Fibroblast of lung (primary cell): Measurements from ENCODE around the gene ARL5B.

Experiments
- EZH2 ChIP-seq: IDR thresholded peaks from 2 replicates; pipeline ENCODE4 v1.5.1; 2012; ENCODE audit warnings: low read length, control low read depth, mild to moderate bottlenecking; ENCODE audit errors: missing control alignments
- TF ChIP-seq, protein P1 (sequence below), 2 donors: IDR thresholded peaks in 1 of 2; conservative IDR thresholded peaks in 1 of 2; 1 replicate in 1 of 2; 2 replicates in 1 of 2; pipeline ENCODE4 v1.5.1; 2011 to 2012; ENCODE audit warnings: low read length in 2 of 2, control low read depth in 1 of 2, inconsistent platforms in 1 of 2, low read depth in 1 of 2, mild to moderate bottlenecking in 1 of 2

GRCh38 chr10:18710201-18710653 lies 51.0 kb downstream of the ARL5B start:
- TF ChIP-seq, protein P1, sequence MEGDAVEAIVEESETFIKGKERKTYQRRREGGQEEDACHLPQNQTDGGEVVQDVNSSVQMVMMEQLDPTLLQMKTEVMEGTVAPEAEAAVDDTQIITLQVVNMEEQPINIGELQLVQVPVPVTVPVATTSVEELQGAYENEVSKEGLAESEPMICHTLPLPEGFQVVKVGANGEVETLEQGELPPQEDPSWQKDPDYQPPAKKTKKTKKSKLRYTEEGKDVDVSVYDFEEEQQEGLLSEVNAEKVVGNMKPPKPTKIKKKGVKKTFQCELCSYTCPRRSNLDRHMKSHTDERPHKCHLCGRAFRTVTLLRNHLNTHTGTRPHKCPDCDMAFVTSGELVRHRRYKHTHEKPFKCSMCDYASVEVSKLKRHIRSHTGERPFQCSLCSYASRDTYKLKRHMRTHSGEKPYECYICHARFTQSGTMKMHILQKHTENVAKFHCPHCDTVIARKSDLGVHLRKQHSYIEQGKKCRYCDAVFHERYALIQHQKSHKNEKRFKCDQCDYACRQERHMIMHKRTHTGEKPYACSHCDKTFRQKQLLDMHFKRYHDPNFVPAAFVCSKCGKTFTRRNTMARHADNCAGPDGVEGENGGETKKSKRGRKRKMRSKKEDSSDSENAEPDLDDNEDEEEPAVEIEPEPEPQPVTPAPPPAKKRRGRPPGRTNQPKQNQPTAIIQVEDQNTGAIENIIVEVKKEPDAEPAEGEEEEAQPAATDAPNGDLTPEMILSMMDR (conservative IDR thresholded peaks at IDR 0.05 in 1 of 2, IDR thresholded peaks at IDR 0.05 in 1 of 2; ENCODE audit: low read depth in 1 of 2, low read length in 2 of 2), result no peak
- TF ChIP-seq EZH2, result no peak
